Measurements from ENCODE around the gene CPSF4L.

The CPSF4L gene

GRCh38 chr17:73289549-73290254, 28.0 kb upstream of the CPSF4L start:
- DNase-seq: no peak

- no peak for DNase-seq
Observed at GRCh38 chr17:73288534-73289302, 27.0 kb upstream of the CPSF4L start.

GRCh38 chr17:73286863-73287296, 25.2 kb upstream of the CPSF4L start:
- no peak for DNase-seq

GRCh38 chr17:73285916-73286862, 24.5 kb upstream of the CPSF4L start:
- DNase-seq: no peak

- no peak for DNase-seq
Observed at GRCh38 chr17:73285603-73285908, 23.9 kb upstream of the CPSF4L start.

- DNase-seq: no peak
Observed at GRCh38 chr17:73284906-73285602, 23.4 kb upstream of the CPSF4L start.

- no peak for DNase-seq
Observed at GRCh38 chr17:73284354-73284753, 22.7 kb upstream of the CPSF4L start.

- DNase-seq: no peak
Observed at GRCh38 chr17:73283841-73284282, 22.2 kb upstream of the CPSF4L start.

- no peak for DNase-seq
Observed at GRCh38 chr17:73283250-73283649, 21.6 kb upstream of the CPSF4L start.

GRCh38 chr17:73282629-73283028, 20.9 kb upstream of the CPSF4L start:
- DNase-seq: no peak

GRCh38 chr17:73281928-73282327, 20.2 kb upstream of the CPSF4L start:
- DNase-seq: no peak

- no peak for DNase-seq
Observed at GRCh38 chr17:73280191-73280590, 18.5 kb upstream of the CPSF4L start.

GRCh38 chr17:73279704-73280103, 18.0 kb upstream of the CPSF4L start:
- no peak for DNase-seq

GRCh38 chr17:73278465-73279453, 17.1 kb upstream of the CPSF4L start:
- DNase-seq: peak; percentile 89

- no peak for DNase-seq
Observed at GRCh38 chr17:73278049-73278464, 16.4 kb upstream of the CPSF4L start.

GRCh38 chr17:73274490-73274889, 12.8 kb upstream of the CPSF4L start:
- no peak for DNase-seq

- no peak for DNase-seq
Observed at GRCh38 chr17:73272906-73273218, 11.2 kb upstream of the CPSF4L start.

GRCh38 chr17:73271072-73271471, 9.4 kb upstream of the CPSF4L start:
- DNase-seq: peak; percentile 63

- DNase-seq: no peak
Observed at GRCh38 chr17:73269791-73270190, 8.1 kb upstream of the CPSF4L start.

- DNase-seq: no peak
Observed at GRCh38 chr17:73269329-73269615, 7.6 kb upstream of the CPSF4L start.

GRCh38 chr17:73268582-73269328, 7.1 kb upstream of the CPSF4L start:
- DNase-seq: no peak

All from NCI-H345 (cell line).